Stimulated activated CD8-positive, alpha-beta memory T cell treated with anti-CD3 and anti-CD28 coated beads, Interleukin-4, amount 100 ng/mL, for 48 hours (primary cell): ENCODE results near the gene C6orf141.

ENCODE experiments used
- DNase-seq: peaks from one replicate; pipeline ENCODE4 v3.0.0-alpha.2; 2020

Gene C6orf141

DNA sequence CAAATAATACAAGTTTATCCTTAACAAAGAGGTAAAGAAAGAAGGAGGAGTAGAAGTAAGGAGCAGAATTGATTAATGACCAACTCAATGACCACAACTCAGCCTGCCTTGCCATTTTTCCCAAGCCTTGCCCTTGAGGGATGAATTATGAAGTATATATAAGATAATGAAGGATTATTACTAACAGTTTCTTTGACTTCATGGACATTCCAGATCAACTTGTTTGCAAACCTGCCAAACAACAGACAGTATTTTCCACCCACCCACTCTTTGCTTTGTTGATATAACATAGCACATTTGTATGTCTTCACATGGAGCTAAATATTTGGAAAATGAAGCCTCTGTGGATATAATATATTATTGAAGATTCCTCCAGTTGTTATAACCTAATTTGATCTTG, 9.9 kb upstream of the C6orf141 start:
- DNase-seq, result no peak

DNA sequence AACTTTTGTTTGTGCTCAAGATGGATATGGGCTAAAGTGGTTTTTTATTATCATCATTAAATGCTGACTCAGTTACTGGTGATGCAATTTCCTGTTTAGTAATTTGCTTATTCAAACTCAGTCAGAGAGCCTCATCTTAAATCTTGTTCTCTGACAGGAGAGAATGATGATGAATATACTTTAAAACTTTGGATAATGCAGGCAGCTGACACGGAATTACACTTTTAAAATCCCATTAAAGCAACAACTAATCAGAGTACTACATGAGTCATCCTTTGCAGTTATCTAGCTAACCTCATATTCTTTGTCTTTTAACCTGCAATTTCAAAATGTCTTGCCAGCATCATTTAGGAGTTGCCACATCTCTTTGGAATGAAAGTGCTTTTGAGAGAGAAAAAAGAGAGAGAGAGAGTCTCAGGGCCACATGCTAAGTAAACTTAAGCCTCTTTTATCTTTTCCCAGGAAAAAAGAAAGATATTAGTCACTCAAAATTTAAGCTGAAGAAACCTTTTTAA, 9.2 kb upstream of the C6orf141 start:
- DNase-seq, result no peak

DNA sequence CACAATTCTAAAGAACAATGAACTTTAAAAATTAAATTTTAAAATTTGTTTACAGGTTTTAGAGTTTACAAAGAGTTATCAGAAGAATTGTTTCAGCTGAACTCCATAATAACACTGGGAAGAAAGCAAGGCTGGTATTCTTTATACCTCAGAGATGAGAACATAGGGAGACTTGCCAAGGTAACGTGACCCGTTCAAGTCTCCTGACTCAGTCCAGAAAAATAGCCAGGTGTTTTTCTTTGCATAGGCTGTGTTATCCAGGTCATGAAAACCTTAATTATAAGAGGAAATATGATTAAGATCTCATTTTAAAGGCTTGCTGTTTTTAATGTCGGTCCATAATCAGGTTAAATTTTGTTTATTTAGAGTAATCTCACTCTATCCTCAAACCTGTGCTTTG, 8.5 kb upstream of the C6orf141 start:
- no peak for DNase-seq

DNA sequence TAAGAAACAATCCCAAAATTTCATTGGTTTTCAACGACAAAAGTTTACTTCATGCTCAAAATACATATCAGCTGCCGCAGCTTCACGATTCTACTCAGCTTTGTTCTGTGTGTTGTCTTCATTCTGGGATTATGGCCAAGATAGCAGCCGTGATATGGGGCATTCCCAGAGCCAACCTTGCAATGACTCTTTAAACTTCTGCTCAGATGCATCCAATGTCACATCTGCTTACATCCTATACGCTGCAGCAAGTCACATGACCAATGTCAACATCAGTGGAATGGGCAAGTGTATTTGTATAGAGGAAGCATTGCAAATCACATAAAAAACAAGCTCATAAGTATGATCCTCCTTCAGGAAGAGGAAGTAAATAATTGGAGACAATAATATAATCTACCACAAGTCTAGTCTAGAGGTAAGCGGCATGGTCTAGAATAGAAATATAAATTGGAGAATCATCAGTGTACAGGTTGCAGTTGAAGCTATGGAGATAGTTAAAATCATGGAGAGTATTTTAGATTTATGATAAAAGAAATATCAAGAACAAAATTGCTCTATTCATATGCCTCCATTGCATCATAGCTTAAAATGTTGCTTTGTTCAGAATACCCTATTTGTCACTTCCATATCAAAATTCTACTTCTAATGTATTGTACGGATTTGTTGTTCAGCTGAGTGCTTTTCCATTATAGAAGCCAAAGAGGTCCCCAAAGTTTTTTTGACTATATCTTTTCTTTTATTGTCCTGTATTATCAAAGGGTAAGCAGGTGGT, 7.2 kb upstream of the C6orf141 start:
- no peak for DNase-seq

DNA sequence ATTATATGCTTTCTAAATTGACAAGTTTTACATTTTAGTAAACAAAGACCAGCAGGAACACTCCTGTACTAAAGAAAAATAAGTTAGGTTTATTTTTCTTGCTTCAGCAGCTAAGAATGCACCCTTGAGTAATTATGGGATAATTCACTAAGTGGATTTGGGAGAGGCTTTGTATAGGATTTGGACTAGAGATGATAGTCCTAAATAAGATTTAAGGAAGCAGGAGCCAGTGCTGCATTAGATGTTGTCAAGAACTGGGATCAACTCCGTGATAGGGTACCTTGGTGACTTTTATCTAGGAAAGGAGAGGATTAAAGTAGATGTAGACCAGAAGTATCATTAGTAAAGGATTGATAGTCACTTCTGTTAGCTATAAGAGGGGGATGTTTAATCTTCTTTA, 4.1 kb upstream of the C6orf141 start:
- DNase-seq, result no peak

DNA sequence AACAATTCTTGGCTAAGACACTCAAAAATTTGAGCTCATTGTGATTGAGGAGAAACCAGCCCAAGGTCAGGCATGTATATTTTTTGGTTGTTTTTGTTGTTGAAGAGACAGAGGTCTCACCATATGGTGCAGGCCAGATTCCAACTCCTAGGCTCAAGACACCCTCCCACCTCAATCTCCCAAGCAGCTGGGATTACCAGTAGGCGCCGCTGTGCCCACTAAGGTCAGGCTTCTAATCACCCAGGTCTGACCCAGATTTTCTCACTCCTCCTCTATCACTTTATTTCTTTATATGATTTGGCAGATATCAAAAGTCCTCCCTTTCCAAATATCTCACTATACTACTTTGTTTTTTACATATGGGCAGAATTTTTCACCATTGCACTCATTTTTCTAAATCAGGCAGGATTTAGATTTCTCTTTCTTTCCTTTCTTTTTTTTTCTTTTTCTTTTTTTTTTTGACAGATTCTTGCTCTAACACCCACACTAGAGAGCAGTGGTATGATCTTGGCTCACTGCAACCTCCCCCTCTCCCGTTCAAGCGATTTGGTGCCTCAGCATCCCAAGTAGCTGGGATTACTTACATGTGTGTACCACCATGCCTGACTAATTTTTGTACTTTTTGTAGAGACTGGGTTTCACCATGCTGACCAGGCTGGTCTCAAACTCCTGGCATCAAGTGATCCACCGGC, 1.7 kb upstream of the C6orf141 start:
- no peak for DNase-seq

DNA sequence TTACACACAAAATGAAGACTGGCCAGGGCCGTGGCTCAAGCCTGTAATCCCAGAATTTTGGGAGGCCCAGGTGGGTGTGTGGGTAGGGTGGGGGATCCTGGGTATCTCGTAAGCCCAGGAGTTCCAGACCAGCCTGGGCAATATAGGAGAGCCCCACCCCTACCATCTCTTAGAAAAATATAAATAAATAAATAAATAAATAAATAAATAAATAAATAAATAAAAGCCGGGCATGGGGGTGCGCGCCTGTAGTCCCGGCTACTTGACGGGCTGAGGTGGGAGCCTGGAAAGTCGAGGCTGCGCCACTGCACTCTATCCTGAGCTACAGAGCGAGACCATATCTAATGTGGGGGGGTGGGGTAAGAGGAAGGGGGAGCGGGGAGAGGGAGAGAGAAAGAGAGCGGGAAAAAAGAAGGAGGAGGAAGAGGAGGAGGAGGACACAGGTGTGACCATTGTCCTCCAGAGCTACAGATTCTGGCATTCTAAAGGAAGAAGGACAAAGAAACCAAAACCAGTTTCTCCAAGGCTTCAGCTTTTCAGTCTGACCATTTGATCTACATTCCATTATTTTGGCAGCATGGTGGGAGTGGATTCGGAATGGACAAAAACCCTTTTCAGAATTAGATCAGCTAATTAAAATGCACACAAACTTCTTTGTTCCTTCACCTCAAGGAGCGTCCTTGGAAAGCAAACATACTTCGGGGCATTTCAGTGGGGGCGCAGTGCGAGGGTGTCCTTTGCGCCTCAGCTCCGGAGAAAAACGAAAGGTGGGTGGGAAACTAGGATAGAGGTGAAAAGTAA, 577 bp upstream of the C6orf141 start:
- DNase-seq, result no peak

DNA sequence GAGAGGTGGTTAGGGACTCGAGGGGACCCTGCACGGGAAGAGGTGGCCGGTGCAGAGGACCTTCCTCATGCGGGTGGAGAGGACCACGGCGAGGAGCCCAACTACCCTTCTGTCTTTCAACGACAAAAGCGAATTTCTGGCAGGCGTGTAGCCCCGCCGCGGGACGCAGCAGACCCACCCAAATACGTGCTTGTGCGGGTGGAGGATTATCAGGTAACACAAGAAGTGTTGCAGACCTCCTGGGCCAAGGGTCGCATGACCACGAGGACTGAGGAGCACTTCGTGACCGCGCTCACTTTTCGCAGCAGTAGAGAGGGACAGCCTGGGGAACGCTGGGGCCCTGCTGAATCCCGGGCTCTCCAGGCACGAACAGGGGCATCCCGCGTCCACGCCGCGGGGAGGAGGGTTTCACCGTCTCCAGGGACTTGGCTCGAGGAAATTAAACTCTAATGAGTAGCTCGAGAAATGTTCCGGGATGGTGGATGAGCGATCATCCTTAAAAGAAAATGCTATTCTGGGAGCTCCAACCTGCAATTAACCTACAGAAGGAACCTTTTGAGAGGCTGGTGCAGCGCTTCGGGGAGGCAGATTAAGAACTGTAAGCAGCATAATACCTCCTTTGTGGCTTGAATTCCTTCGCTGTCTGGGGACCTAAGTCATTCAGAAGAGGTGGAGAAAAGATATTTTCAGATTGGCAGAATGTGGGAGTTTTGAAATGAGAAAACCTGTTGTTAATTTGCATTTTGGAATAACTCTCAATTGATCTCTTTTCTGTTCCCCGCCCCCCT, 804 bp downstream of the C6orf141 start:
- DNase-seq, result no peak

DNA sequence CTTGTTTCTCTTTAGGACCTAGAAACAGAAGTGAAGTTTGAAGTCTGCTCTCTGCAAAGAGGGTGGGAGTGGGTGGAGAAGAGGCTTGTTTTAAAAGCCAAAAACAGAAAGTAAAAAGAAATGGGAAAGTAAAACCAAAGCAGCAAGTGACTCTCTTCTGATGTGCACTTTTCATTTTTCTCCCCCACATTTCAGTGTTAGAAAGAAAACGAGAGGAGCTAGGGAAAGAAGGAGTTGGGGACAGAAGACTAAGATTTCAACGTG, 1.3 kb downstream of the C6orf141 start:
- no peak for DNase-seq

DNA sequence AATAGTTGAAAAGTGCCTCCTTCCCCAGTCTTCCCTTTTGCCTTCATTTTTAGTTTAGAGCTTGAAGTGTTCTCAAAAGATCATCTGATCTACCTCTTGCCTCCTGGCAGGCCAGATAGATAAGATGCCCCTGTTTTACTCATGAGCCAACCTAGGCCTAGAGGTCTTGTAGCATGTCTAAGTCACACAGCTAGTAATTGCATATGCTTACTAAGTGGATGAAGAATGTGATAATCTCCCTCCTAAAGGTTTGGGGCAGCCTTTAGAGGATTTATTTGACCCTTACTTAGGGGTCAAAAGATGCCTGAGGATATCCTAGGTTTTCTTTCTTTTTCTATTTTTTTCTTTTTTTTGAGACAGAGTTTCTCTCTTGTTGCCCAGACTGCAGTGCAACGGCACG, 2.1 kb downstream of the C6orf141 start:
- no peak for DNase-seq

DNA sequence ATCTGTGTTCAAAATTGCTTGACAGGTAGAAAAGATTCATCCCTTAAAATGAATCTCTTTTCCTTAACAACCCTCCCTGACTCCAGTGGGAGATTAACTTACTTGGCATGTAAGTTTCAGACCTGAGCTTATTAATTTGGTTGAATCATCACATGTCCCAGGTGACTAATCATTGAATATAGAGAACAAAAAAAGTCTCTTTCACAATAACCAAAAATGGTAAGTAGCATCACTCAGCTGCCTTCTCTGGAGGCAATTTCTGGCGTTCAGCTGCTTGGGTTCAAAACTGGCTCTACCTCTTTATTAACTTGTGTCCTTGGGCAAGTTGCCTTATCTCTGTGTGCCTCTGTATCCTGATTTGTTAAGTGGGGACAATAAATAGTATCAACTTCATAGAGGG, 2.9 kb downstream of the C6orf141 start:
- no peak for DNase-seq

DNA sequence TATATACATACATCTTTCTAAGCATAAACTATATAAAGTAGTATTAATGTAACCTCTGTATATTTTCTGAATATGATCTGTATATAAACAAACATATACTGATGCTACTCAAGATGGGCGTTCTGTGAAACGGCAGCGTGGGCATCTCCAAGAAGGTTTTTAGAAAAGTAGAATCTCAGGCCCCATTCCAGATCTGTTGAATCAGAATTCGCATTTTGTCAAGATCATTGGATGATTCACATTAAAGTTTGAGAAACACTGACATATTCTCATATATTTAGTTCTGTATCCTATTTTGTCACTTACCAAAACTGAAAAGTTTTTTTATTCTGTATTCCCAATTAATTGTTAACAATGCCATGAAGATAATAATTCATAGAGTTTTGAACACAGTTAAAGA, 5.5 kb downstream of the C6orf141 start:
- DNase-seq, result no peak

DNA sequence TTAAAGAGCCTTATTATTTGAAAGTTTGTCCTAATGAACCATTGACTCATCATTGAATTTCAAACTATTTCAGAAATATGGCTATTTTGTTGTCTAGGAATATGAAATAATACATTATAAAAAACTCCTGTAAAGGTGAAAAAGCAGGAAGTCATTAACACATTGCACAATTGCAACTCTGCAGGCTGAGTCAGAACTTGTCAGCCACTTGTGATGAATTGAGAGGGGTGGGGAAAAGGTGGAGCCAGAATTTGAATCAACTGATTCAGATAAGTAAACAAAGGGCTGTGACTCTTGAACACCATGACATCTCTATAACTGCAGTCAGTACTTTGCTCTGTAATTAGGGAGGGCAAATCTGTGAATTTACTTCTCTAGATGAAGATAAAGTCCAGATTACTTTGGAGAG, 6.0 kb downstream of the C6orf141 start:
- no peak for DNase-seq

DNA sequence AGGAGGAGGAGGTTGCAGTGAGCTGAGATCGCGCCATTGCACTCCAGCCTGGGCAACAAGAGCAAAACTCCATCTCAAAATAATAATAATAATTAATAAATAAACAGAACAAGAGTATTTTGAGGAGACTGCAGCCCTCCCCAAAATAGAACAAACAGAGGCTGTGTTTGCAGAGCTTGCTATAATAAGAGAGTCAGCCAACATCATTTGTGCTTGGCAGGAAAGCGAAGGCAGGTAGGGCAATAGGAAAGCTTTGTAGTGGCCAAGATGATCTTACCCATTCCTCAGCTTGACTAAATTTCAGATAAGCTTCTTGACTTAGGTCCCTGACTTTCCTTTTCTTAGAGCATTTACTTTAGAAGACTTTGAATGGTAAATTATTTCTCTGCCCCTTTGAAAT, 6.7 kb downstream of the C6orf141 start:
- DNase-seq, result no peak

DNA sequence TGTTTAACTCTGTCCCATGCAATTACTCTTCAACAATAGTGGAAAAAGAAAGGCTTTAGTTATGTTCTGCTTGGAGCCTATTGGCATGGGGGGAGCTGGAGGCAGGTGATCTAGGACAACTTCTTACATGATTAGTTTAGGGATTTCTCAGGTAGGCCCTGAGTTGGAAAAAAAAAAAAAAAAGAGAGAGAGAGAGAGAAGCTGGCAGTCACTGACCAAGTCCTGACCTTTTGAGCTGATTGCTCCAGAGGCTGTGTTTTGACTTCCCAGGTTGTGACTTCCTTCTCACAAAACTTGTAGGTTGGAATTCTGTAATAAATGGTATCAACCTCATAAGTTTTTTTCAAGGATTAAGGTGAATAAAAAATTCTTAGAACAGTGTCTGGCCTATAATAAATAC, 7.8 kb downstream of the C6orf141 start:
- no peak for DNase-seq

DNA sequence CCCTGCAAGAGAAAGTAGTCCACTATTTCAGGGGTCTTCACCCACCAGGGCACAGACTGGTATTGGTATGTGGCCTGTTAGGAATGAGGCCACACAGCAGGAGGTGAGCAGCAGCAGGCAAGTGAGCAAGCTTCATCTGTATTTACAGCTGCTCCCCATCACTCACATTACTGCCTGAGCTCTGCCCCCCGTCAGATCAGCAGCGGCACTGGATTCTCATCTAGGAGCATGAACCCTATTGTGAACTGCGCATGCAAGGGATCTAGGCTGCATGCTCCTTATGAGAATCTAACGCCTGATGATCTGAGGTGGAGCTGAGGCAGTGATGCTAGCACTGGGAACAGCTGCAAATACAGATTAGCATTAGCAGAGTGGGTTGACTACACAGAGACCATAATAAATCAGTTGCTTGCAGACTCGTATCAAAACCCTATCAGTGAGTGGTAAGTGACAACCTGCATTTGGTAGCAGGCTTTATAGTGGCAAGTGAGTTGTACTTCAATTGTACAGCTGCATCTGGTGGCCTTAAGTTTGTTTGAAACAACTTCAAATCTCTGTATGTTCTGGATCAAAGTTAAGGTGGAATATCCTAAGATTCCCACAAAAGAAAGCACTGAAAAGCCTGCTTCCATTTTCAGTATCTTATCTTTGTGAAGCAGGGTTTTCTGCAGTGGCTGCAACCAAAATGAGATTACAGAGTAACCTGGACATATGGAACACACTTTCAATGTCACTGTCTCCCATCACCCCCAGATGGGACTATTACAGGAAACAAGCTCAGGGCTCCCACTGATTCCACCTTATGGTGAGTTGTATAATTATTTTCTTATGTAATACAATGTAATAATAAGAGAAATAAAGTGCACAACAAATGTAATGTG, 12.8 kb downstream of the C6orf141 start:
- DNase-seq, result no peak

DNA sequence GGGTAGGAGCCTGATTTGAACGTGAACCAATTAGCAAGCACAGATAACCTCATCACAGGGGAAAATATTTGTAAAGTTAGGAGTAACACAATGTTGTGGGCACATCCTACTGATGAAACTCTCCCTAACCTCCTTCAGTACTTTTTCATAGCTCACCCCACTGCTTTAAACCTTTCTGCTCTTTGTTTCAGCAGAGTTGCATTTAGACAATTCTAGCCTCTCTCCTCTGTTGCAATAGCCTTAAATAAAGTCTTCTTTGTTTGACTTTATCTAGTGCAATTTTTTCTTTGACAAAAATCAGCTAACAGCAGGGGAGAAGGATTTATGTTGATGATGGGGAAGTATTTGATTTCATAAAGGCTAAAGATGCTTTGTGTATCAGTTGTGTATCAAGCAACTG, 14.1 kb downstream of the C6orf141 start:
- no peak for DNase-seq

DNA sequence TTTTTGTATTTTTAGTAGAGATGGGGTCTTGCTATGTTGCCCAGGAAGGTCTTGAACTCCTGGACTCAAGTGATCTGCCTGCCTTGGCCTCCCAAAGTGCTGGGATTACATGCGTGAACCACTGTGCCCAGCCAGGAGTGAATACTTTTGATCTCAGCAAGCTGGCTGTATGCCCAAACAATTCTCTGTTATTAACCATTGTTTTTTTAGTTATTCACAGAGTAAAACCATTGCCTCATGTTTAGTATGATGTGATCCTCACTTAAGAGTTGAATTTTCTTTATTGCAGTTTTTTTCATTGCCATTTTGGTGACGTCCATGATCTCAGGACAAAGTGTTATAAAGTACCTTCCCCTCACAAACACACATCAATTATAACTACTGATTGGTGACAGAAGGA, 14.8 kb downstream of the C6orf141 start:
- no peak for DNase-seq

DNA sequence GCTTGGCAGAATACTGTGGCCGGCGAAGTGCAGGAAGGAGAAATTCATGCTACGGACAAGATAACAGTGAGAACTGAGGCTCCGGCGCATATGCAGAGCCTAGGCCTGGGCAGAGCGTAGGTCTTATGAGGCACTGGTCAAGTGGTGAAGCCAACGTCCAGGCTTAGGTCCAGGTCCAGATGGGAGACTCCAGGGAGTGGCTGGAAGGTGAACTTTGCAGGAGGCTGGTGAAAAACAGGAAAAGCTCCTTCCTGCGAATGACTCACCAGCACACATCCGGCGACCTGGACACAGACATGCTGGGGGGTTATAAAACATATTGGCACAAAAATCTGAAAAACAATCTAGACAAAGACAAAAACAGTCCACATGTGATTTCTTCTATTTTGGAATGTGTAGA, 15.4 kb downstream of the C6orf141 start:
- no peak for DNase-seq

DNA sequence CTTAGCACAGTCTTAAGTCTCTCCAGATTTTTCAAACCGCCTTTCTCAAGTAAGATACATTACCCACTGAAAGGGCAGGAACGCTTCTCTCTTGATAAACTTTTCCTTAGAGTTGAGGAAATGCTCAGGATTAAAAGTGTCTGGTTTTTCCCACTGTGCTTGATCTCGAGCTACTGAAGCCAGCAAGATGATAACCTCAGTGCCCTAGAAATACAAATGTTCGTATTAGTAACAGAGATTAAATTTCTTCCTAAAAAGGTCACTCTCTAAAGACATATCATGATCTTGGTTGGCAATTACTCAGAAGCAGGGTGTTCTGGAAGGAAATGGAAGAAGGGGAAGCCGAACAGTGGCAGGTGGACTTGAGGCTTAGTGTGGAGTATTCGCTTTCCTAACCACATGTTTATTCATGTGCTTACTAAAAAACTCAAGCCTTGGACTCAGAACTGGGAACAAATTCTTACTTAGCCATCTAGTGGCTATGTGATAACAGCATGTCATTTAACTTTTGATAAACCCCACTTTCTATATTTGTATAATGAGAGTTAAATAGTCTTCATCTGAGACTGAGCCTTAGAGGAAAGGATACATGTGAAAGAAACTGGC, 20.1 kb downstream of the C6orf141 start:
- DNase-seq, result no peak

DNA sequence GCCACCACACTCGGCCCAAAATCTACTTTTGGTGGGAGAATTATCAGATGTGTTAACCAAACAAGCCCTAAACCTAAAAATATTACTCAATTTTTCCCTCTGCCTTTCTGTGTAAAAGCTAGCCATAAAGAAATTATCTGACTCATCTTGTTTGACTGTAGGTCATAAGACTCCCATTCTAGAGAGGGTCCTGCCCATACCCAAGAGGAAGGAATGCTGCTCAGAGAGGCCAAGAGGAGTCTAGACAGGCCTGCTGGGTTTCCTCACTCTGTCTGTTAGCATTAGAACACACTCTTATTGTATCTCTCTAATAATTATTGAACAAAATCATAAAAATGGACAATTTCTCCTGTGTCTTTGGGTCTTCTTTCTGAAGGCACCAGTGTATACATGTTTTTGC, 26.1 kb downstream of the C6orf141 start:
- DNase-seq, result no peak

DNA sequence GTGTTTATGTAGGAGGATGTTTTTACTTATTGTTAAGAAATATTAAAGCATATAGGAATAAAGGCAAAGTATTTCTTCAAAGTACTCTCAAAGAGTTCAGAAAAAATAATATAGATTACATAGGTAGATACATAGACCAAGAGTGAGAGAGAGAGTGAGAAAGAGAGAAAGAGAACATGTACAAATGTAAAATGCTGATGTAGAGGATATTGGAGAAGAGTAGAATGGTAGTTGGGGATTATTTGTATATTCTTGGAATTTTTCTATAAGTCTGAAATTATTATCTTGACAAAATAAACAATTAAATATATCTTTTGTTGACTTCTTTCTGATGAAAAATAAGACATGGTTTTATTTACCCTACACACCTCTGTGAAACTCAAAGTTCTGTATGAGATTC, 29.2 kb downstream of the C6orf141 start:
- DNase-seq, result no peak
